AG10803 (cell line): ENCODE measurements around the gene NEURL4.
"Not testable (repeated sequence)": the region's sequence is repeated elsewhere in the genome, so short reads cannot be mapped to it uniquely, and the experiment has no call there.

Experiments
- DNase-seq: peaks from one replicate; pipeline ENCODE4 v3.0.0; 2010; ENCODE audit warnings: low read depth
- H3K4me3 ChIP-seq: 2 replicates; pipeline ENCODE4 v1.5.1; 2011; ENCODE audit warnings: mild to moderate bottlenecking, low read length, control low read depth
- TF ChIP-seq, protein P1 (sequence below): conservative IDR thresholded peaks from 2 replicates; pipeline ENCODE4 v1.5.1; 2011; ENCODE audit warnings: mild to moderate bottlenecking, low read length, control low read depth, inconsistent platforms

Gene NEURL4

DNA sequence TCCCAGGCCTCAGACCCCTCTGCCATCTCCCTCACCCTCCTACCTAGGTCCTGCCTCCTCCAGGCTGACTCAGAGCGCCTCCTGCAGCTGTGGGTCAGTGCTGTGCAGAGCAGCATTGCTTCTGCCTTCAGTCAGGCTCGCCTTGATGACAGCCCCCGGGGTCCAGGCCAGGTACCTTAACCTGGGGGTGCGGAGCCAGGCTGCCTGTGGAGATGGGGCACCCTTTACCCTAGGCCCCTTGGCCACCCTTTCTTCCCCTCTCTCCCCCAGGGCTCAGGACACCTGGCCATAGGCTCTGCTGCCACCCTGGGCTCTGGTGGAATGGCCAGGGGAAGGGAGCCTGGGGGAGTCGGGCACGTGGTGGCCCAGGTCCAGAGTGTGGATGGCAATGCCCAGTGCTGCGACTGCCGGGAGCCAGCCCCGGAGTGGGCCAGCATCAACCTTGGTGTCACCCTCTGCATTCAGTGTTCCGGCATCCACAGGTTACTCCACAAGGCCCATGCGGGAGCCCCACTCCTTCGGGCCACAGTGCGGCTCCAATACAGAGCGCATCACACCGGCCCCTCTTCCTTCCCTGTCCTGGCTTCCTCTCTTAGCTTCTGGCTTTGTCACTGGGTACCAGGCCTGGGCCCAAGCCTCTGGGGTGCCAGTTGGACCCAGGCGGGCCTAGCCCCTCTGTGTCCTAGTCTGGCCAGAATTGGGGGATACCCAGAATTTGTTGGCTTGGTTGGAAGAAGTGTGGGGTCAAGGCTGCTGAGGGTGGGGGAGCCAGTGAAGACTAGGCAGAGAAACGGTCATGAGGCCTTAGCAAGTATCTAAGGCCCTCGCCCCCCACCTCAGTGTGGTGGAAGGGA lies 17.9 kb upstream of the NEURL4 start:
- no peak overlapping the region for H3K4me3 ChIP-seq
- no peak for DNase-seq
- TF ChIP-seq, protein P1, sequence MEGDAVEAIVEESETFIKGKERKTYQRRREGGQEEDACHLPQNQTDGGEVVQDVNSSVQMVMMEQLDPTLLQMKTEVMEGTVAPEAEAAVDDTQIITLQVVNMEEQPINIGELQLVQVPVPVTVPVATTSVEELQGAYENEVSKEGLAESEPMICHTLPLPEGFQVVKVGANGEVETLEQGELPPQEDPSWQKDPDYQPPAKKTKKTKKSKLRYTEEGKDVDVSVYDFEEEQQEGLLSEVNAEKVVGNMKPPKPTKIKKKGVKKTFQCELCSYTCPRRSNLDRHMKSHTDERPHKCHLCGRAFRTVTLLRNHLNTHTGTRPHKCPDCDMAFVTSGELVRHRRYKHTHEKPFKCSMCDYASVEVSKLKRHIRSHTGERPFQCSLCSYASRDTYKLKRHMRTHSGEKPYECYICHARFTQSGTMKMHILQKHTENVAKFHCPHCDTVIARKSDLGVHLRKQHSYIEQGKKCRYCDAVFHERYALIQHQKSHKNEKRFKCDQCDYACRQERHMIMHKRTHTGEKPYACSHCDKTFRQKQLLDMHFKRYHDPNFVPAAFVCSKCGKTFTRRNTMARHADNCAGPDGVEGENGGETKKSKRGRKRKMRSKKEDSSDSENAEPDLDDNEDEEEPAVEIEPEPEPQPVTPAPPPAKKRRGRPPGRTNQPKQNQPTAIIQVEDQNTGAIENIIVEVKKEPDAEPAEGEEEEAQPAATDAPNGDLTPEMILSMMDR, result no peak

DNA sequence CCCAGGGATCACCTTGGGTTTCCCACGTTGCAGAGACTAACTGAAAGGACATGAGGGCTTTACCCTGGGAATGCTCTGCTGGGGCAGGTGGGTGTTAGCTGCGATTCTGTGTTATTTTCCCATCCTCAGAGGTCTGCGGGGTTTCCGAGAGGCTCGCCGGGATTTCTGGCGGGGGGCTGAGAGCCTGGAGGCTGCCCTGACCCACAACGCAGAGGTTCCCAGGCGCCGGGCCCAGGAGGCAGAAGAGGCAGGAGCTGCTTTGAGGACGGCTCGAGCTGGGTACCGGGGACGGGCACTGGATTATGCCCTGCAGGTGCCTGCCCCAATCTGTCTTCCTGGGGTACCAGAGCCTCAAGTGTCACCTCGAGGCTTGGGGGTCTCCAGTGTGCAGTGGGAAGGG lies 14.1 kb upstream of the NEURL4 start:
- TF ChIP-seq, protein P1, result no peak
- DNase-seq, result no peak
- no peak overlapping the region for H3K4me3 ChIP-seq

DNA sequence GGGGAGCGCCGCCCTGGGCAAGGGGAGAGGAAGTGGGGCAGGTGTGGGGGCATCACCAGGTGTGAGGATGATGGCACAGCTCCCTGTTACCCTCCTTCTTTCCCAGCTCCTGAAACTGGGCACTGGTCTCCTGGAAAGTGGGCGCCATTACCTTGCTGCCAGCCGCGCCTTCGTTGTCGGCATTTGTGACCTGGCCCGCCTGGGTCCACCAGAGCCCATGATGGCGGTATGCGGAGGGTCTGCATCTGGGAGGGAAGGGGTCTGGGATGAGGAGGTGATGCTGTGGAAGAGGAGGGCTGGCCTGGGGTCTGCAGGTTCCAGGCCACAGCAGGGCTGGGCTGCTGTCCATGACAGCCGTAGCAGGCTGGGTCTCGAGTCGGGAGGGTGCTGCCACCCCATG lies 12.7 kb upstream of the NEURL4 start:
- DNase-seq, result no peak
- H3K4me3 ChIP-seq, result no peak overlapping the region
- TF ChIP-seq, protein P1, result no peak

DNA sequence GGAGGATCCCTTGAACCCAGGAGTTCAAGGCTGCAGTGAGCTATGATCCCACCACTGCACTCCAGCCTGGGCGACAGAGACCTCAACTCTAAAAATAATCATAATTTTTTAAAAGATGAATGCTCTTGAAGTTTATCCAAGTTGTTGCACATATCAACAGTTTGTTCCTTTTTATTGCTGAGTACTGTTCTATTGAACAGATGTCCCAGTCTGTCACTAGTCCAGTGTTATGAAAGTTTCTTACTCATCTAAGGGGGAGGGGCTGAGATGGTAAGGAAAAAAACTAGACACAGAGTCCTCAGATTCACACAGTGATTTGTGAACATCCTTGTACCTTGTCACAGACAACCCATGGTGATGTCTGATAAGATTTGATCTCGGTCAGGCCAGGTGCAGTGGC lies 11.0 kb upstream of the NEURL4 start:
- TF ChIP-seq, protein P1, result no peak

DNA sequence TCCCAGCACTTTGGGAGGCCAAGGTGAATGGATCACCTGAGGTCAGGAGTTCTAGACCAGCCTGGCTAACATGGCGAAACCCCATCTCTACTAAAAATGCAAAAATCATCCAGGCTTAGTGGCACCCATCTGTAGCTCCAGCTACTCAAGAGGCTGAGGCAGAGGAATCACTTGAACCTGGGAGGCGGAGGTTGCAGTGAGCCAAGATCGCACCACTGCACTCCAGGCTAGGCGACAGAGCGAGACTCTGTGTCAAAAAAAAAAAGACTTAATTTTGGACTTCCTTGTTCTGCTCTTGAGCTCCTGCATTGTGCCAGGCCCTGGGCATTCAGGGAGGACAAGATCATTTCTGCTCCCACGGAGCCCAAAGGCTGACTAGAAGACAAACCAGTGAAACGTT lies 8.5 kb upstream of the NEURL4 start:
- not testable (repeated sequence) for DNase-seq, H3K4me3 ChIP-seq

More for the DNA sequence above, 11.0 kb upstream of the NEURL4 start:
- H3K4me3 ChIP-seq, result no peak overlapping the region
- peak; percentile 50 for DNase-seq

DNA sequence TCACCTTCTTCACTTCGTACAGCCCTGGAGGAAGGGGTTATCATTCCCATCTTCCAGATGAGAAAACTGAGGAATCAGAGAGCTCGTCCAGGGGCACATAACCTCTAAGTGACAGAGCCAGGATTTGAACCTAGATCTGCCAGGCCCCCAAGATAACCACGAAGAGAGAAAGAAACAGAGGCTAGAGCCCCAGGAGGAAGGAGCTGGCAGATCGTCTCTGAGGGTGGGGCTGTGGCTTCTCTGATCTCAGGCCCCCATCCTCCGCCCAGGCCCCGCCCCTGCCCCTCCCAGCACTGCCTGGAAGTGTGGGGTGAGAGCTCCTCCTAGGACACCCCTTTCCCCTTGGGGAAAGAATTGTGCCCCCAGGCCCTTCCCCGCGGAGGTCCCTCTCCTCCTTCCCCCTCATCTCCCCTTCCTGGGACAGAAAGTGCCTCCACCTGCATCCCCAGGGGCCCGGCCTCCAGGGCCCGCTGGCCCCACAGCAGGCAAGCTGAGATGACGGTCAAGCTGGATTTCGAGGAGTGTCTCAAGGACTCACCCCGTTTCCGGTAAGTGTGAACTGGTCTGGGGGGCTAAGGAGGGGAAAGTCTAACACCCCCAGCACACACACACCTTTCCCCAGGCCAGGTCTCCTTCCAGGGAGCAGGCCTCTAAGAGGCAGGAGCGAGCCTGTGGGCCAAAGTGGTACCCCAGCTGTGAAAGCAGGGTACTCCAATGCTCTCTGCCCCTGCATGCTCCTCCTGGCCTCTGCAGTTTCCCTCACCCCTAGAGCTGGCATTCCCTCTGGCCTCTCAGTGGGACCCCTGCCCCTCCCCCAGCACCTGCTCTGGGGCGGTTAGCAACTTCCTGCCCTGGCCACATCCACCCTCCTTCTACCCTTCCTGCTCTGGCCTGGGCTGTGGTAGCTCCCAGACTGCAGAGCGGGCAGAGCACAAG lies 7.4 kb upstream of the NEURL4 start, which contains the start of gene ACAP1:
ACAP1 (plus strand) TSS at position 290 of the 936 bp plus-strand sequence; CDS start at position 496, 206 bp downstream.
- no peak within 1 kb of the TSS for H3K4me3 ChIP-seq
- TF ChIP-seq, protein P1, result no peak
- DNase-seq, result no peak

DNA sequence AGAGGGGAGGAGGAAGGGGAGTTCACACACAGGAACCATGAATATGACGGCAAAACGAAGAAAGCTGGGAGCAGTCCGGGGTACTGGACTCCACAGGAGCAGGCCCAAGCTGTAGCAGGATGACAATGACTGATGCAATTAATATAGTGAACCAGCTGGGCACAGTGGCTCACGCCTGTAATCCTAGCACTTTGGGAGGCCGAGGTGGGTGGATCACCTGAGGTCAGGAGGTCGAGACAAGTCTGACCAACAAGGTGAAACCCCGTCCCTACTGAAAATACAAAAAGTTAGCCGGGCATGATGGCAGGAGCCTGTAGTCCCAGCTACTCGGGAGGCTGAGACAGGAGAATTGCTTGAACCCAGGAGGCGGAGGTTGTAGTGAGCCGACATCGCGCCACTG lies 6.6 kb upstream of the NEURL4 start:
- H3K4me3 ChIP-seq, DNase-seq: not testable (repeated sequence)
